Right hindlimb (tissue), 1 donor: ENCODE data around the gene FXR2.
"Not testable (repeated sequence)": the region's sequence is repeated elsewhere in the genome, so short reads cannot be mapped to it uniquely, and the experiment has no call there.

ENCODE experiments used
- DNase-seq: peaks from one replicate; pipeline ENCODE4 v3.0.0-alpha.2; 2018

The FXR2 gene

GRCh38 chr17:7627250-7628121, 12.8 kb upstream of the FXR2 start, which contains the start of gene SAT2:
Gene SAT2, minus strand, starts transcription at chr17:7627821. Its CDS starts 186 bp downstream, at chr17:7627635.
- peak; percentile 97 for DNase-seq

GRCh38 chr17:7626956-7627249, 12.2 kb upstream of the FXR2 start:
- DNase-seq, result peak; percentile 36

GRCh38 chr17:7626307-7626706, 11.6 kb upstream of the FXR2 start:
- DNase-seq, result no peak

GRCh38 chr17:7625749-7626148, 11.1 kb upstream of the FXR2 start:
- not testable (repeated sequence) for DNase-seq

GRCh38 chr17:7623661-7624060, 9.0 kb upstream of the FXR2 start:
- no peak for DNase-seq

GRCh38 chr17:7620835-7621234, 6.1 kb upstream of the FXR2 start:
- DNase-seq, result no peak

GRCh38 chr17:7618608-7619007, 3.9 kb upstream of the FXR2 start:
- no peak for DNase-seq

- no peak for DNase-seq
These were observed 609 bp upstream of the FXR2 start for GRCh38 chr17:7615265-7615747.

GRCh38 chr17:7613769-7614424, 800 bp downstream of the FXR2 start:
- DNase-seq, result no peak

GRCh38 chr17:7612294-7612640, 2.4 kb downstream of the FXR2 start:
- no peak for DNase-seq

- no peak for DNase-seq
These were observed 2.9 kb downstream of the FXR2 start for GRCh38 chr17:7611635-7612293.

GRCh38 chr17:7610641-7611040, 4.1 kb downstream of the FXR2 start:
- no peak for DNase-seq

GRCh38 chr17:7606280-7606679, 8.4 kb downstream of the FXR2 start:
- DNase-seq, result no peak

GRCh38 chr17:7597561-7597960, 17.1 kb downstream of the FXR2 start:
- not testable (repeated sequence) for DNase-seq

GRCh38 chr17:7593296-7593695, 21.4 kb downstream of the FXR2 start:
- DNase-seq, result peak; percentile 24

GRCh38 chr17:7592422-7593021, 22.2 kb downstream of the FXR2 start:
- DNase-seq, result no peak

GRCh38 chr17:7591596-7591995, 23.1 kb downstream of the FXR2 start:
- DNase-seq, result no peak

GRCh38 chr17:7590743-7591142, 24.0 kb downstream of the FXR2 start:
- no peak for DNase-seq

GRCh38 chr17:7589891-7590691, 24.6 kb downstream of the FXR2 start, which contains the start of gene SOX15:
Gene SOX15, minus strand, starts transcription at chr17:7590094. Its CDS starts 418 bp downstream, at chr17:7589676.
- peak; percentile 44 for DNase-seq

- DNase-seq, result peak; percentile 88
These were observed 25.4 kb downstream of the FXR2 start for GRCh38 chr17:7589204-7589868.

GRCh38 chr17:7588553-7589203, 26.0 kb downstream of the FXR2 start:
- peak; percentile 29 for DNase-seq
